Osteoblast (primary cell): ENCODE results near the gene CHD6. TPM values are rescaled to one million over a fixed set of nuclear protein-coding genes. Genes with fewer than 3 reads are reported as not detected.

Experiments used
- DNase-seq: peaks from one replicate; pipeline ENCODE4 v3.0.0; 2011; ENCODE audit warnings: low spot score, mixed read lengths; ENCODE audit not compliant: insufficient read length; ENCODE audit errors: missing footprints
- H2AFZ ChIP-seq: 2 replicates; pipeline ENCODE4 v1.6.0; 2011; ENCODE audit warnings: mild to moderate bottlenecking, low read length
- H3K27ac ChIP-seq: 2 replicates; pipeline ENCODE4 v1.5.1; 2011; ENCODE audit warnings: mild to moderate bottlenecking, low read depth, low read length, moderate library complexity
- H3K27me3 ChIP-seq: 2 replicates; pipeline ENCODE4 v1.6.0; 2012; ENCODE audit warnings: mild to moderate bottlenecking, control low read depth, inconsistent platforms, low read length, moderate library complexity; ENCODE audit not compliant: insufficient read depth
- H3K36me3 ChIP-seq: 2 replicates; pipeline ENCODE4 v1.5.1; 2011; ENCODE audit warnings: mild to moderate bottlenecking, low read length, control low read depth, moderate library complexity; ENCODE audit not compliant: insufficient read depth
- H3K4me1 ChIP-seq: 2 replicates; pipeline ENCODE4 v1.5.1; 2011; ENCODE audit warnings: mild to moderate bottlenecking, low read length, control low read depth, moderate library complexity; ENCODE audit not compliant: insufficient read depth
- H3K4me2 ChIP-seq: 2 replicates; pipeline ENCODE4 v1.6.0; 2011; ENCODE audit warnings: mild to moderate bottlenecking, low read length; ENCODE audit not compliant: insufficient read depth
- H3K4me3 ChIP-seq: fragments of 200-600 bp; sonication (generic); 3 replicates; pipeline ENCODE4 v1.5.1; 2012; ENCODE audit warnings: mild to moderate bottlenecking, low read length, inconsistent platforms; ENCODE audit not compliant: insufficient read depth
- H3K79me2 ChIP-seq: 2 replicates; pipeline ENCODE4 v1.6.0; 2012; ENCODE audit warnings: mild to moderate bottlenecking, low read length, control low read depth, inconsistent platforms; ENCODE audit not compliant: insufficient read depth
- H3K9me3 ChIP-seq: 2 replicates; pipeline ENCODE4 v1.5.1; 2011; ENCODE audit warnings: low read depth, low read length, control low read depth
- H4K20me1 ChIP-seq: 2 replicates; pipeline ENCODE4 v1.6.0; 2012; ENCODE audit warnings: mild to moderate bottlenecking, low read length, control low read depth; ENCODE audit not compliant: insufficient read depth
- CTCF ChIP-seq: IDR thresholded peaks from 2 replicates; pipeline ENCODE4 v1.5.1; 2011; ENCODE audit warnings: mild to moderate bottlenecking, low read depth, low read length, moderate library complexity; ENCODE audit errors: extremely low read depth
- total RNA-seq: library from RNA; depleted of rRNA; stranded (reverse); fragments of >200 nt; gene quantifications from 2 replicates; pipeline ENCODE4 v1.2.3, GENCODE V29; 2012

Gene CHD6
- 32.2 and 34.2 TPM in 2 replicates for total RNA-seq

GRCh38 chr20:41617902-41618806, at the start of gene CHD6:
CHD6 (minus strand) TSS chr20:41618377; CDS start chr20:41551337, 67,040 bp downstream.
- Histone ChIP-seq H3K4me3 (peak within 1 kb of the TSS; percentile 78), H3K27ac (peak within 1 kb of the TSS; percentile 39), H3K79me2 (peaks cover 44% of the 10 kb centered on the region), H2AFZ (peak within 1 kb of the TSS; percentile 85), H4K20me1 (peaks cover 34% of the 10 kb centered on the region), H3K9me3 (no peaks in the 10 kb centered on the region), H3K4me2 (peak within 1 kb of the TSS; percentile 80), H3K4me1 (peaks cover 20% of the 10 kb centered on the region), H3K27me3 (no peaks in the 10 kb centered on the region), H3K36me3 (no peaks in the 10 kb centered on the region)
- peak; percentile 100 for DNase-seq
- no peak for TF ChIP-seq CTCF

- H3K4me1 ChIP-seq: no peaks in the 10 kb centered on the region
- H4K20me1 ChIP-seq: no peaks in the 10 kb centered on the region
- no peaks in the 10 kb centered on the region for H3K36me3 ChIP-seq
- H3K4me2 ChIP-seq: peak overlapping the region; percentile 20
- TF ChIP-seq CTCF: no peak
- no peak for DNase-seq
- H2AFZ ChIP-seq: peak overlapping the region; percentile 16
- no peaks in the 10 kb centered on the region for H3K79me2 ChIP-seq
- H3K9me3 ChIP-seq: no peaks in the 10 kb centered on the region
- H3K27ac ChIP-seq: no peak overlapping the region
- H3K27me3 ChIP-seq: no peaks in the 10 kb centered on the region
- no peak overlapping the region for H3K4me3 ChIP-seq
Measured at GRCh38 chr20:41664584-41664983, 46.4 kb upstream of the CHD6 start.

- Histone ChIP-seq H4K20me1 (no peaks in the 10 kb centered on the region), H2AFZ (no peak overlapping the region), H3K36me3 (no peaks in the 10 kb centered on the region), H3K9me3 (no peaks in the 10 kb centered on the region), H3K79me2 (no peaks in the 10 kb centered on the region), H3K4me3 (no peak overlapping the region), H3K27ac (no peak overlapping the region), H3K27me3 (no peaks in the 10 kb centered on the region), H3K4me1 (no peaks in the 10 kb centered on the region), H3K4me2 (no peak overlapping the region)
- DNase-seq: no peak
- no peak for TF ChIP-seq CTCF
Measured at GRCh38 chr20:41657655-41658054, 39.5 kb upstream of the CHD6 start.

- Histone ChIP-seq H3K4me1 (no peaks in the 10 kb centered on the region), H3K79me2 (no peaks in the 10 kb centered on the region), H3K9me3 (no peaks in the 10 kb centered on the region), H3K36me3 (no peaks in the 10 kb centered on the region), H4K20me1 (no peaks in the 10 kb centered on the region), H3K27ac (no peak overlapping the region), H3K4me2 (no peak overlapping the region), H3K27me3 (peaks cover 5% of the 10 kb centered on the region), H2AFZ (no peak overlapping the region), H3K4me3 (no peak overlapping the region)
- TF ChIP-seq CTCF: no peak
- DNase-seq: no peak
Measured at GRCh38 chr20:41655962-41656618, 37.9 kb upstream of the CHD6 start.
